Measurements from ENCODE around the gene SLC18A2. TPM values are rescaled to one million over a fixed set of nuclear protein-coding genes. Genes with fewer than 3 reads are reported as not detected.

Gene SLC18A2
- total and polyA plus RNA-seq, 10 donors, result 0.02 to 0.92 (median 0.28) TPM

GRCh38 chr10:117254774-117255735 lies 14.1 kb downstream of the SLC18A2 start:
- Histone ChIP-seq H3K4me3 (no peak overlapping the region), H3K36me3 (no peaks in the 10 kb centered on the region), H3K27ac (no peak overlapping the region), H3K9me3 (no peaks in the 10 kb centered on the region), H3K27me3 (replicated peaks in 1 of 7) (peaks cover 0 to 85% (median 0%) of the 10 kb centered on the region in 7 donors), H3K4me1 (peaks cover 0 to 3% (median 0%) of the 10 kb centered on the region in 6 donors)
- no peak for TF ChIP-seq CTCF (IDR thresholded peaks at IDR 0.05 in 8 of 11, conservative IDR thresholded peaks at IDR 0.05 in 3 of 11)
- TF ChIP-seq POLR2A (IDR thresholded peaks at IDR 0.05), result no peak
- no peak for TF ChIP-seq POLR2AphosphoS5 (IDR thresholded peaks at IDR 0.05)
- intact Hi-C loops (cut with DNase I; ENCODE audit: low total_unique reads), result no loop called here
- no peak for DNase-seq
- WGBS, 5 donors, result 71 to 86% (median 81%) methylated on average over 26 of the region's 26 CpGs

DNA sequence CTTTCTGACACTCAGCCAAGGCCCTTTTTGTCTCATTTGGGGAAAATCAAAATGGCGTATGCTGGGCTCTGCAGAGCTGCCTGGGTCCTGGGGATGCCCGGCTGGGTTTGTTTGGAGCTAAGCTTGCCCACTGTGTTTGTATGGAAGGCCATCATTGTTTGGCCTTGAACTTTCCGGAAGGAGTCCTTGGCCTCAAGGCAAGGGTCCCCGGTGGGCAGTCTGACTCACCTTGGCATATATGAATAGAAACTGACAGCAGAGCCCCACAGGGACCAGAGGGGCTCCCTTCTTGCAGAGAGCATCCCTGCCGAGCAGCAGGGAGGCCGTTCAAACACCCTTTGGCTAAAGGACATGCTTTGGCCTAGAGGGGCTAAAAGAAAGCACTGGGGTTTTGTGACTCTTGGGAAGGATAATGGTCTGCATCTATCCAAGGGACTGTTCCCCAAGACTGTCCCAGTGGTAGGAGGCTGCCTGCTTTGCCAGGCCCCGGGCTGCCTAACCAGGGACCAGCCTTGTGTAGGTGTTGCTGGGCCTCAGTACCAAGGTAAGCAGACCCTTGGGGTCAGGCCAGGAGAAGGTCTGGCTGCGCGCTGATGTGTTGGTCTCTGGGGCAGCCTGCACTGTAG lies 15.0 kb downstream of the SLC18A2 start:
- Histone ChIP-seq H3K4me3 (no peak overlapping the region), H3K9me3 (no peaks in the 10 kb centered on the region), H3K27me3 (replicated peaks in 1 of 7) (peaks cover 0 to 85% (median 0%) of the 10 kb centered on the region in 7 donors), H3K36me3 (no peaks in the 10 kb centered on the region), H3K27ac (no peak overlapping the region), H3K4me1 (peaks cover 0 to 3% (median 0%) of the 10 kb centered on the region in 6 donors)
- no peak for DNase-seq
- 88 to 93% (median 91%) methylated on average over 9 of the region's 9 CpGs for WGBS, 5 donors
- TF ChIP-seq POLR2AphosphoS5 (IDR thresholded peaks at IDR 0.05) (no peak), CTCF (IDR thresholded peaks at IDR 0.05 in 8 of 11, conservative IDR thresholded peaks at IDR 0.05 in 3 of 11) (no peak), POLR2A (IDR thresholded peaks at IDR 0.05) (no peak)
- intact Hi-C loops (cut with DNase I; ENCODE audit: low total_unique reads), result no loop called here

GRCh38 chr10:117256910-117257309 lies 16.0 kb downstream of the SLC18A2 start:
- 78 to 85% (median 84%) methylated on average over 10 of the region's 10 CpGs for WGBS, 5 donors
- no peak for DNase-seq
- intact Hi-C loops (cut with DNase I; ENCODE audit: low total_unique reads), result no loop called here
- no peaks in the 10 kb centered on the region for H3K9me3 ChIP-seq
- H3K4me3 ChIP-seq, result no peak overlapping the region
- TF ChIP-seq POLR2A (IDR thresholded peaks at IDR 0.05) (no peak), CTCF (IDR thresholded peaks at IDR 0.05 in 8 of 11, conservative IDR thresholded peaks at IDR 0.05 in 3 of 11) (no peak), POLR2AphosphoS5 (IDR thresholded peaks at IDR 0.05) (no peak)
- peaks cover 0 to 3% (median 0%) of the 10 kb centered on the region in 6 donors for H3K4me1 ChIP-seq
- no peaks in the 10 kb centered on the region for H3K36me3 ChIP-seq
- H3K27me3 ChIP-seq (replicated peaks in 1 of 7), result peaks cover 0 to 94% (median 0%) of the 10 kb centered on the region in 7 donors
- H3K27ac ChIP-seq, result no peak overlapping the region

GRCh38 chr10:117257721-117258120 lies 16.8 kb downstream of the SLC18A2 start:
- Histone ChIP-seq H3K4me3 (no peak overlapping the region), H3K4me1 (peaks cover 0 to 3% (median 0%) of the 10 kb centered on the region in 6 donors), H3K27ac (no peak overlapping the region), H3K9me3 (no peaks in the 10 kb centered on the region), H3K36me3 (no peaks in the 10 kb centered on the region), H3K27me3 (replicated peaks in 1 of 7) (peaks cover 0 to 95% (median 0%) of the 10 kb centered on the region in 7 donors)
- intact Hi-C loops (cut with DNase I; ENCODE audit: low total_unique reads), result no loop called here
- no peak for DNase-seq
- TF ChIP-seq CTCF (IDR thresholded peaks at IDR 0.05 in 8 of 11, conservative IDR thresholded peaks at IDR 0.05 in 3 of 11) (no peak), POLR2AphosphoS5 (IDR thresholded peaks at IDR 0.05) (no peak), POLR2A (IDR thresholded peaks at IDR 0.05) (no peak)
- 81 to 100% (median 84%) methylated on average over 3 of the region's 3 CpGs for WGBS, 5 donors
